ENCODE data around the gene SEMA4F.
"Not testable (repeated sequence)": the region's sequence is repeated elsewhere in the genome, so short reads cannot be mapped to it uniquely, and the experiment has no call there.

The SEMA4F gene

GRCh38 chr2:74653985-74654882 is at the start of gene SEMA4F:
SEMA4F (plus strand) TSS chr2:74654247; CDS start chr2:74654377, 130 bp downstream.
- peak; percentile 89 to 91 for DNase-seq (ENCODE audit: low read depth in 2 of 2)

- no peak for DNase-seq (ENCODE audit: low read depth in 2 of 2)
Observed at GRCh38 chr2:74606927-74607326, 47.1 kb upstream of the SEMA4F start.

GRCh38 chr2:74617122-74617521 is 36.9 kb upstream of the SEMA4F start:
- no peak for DNase-seq (ENCODE audit: low read depth in 2 of 2)

GRCh38 chr2:74618410-74619083 is 35.5 kb upstream of the SEMA4F start:
- no peak for DNase-seq (ENCODE audit: low read depth in 2 of 2)

GRCh38 chr2:74619651-74620297 is 34.3 kb upstream of the SEMA4F start:
- no peak for DNase-seq (ENCODE audit: low read depth in 2 of 2)

- no peak for DNase-seq (ENCODE audit: low read depth in 2 of 2)
Observed at GRCh38 chr2:74620671-74621070, 33.4 kb upstream of the SEMA4F start.

- no peak for DNase-seq (ENCODE audit: low read depth in 2 of 2)
Observed at GRCh38 chr2:74625658-74626425, 28.2 kb upstream of the SEMA4F start.

GRCh38 chr2:74628538-74629105 is 25.4 kb upstream of the SEMA4F start:
- DNase-seq (ENCODE audit: low read depth in 2 of 2), result no peak

- DNase-seq (ENCODE audit: low read depth in 2 of 2), result not testable (repeated sequence)
Observed at GRCh38 chr2:74630454-74630853, 23.6 kb upstream of the SEMA4F start.

GRCh38 chr2:74632209-74632938 is 21.7 kb upstream of the SEMA4F start:
- no peak for DNase-seq (ENCODE audit: low read depth in 2 of 2)

GRCh38 chr2:74632939-74633312 is 21.1 kb upstream of the SEMA4F start:
- no peak for DNase-seq (ENCODE audit: low read depth in 2 of 2)

GRCh38 chr2:74639550-74639949 is 14.5 kb upstream of the SEMA4F start:
- DNase-seq (ENCODE audit: low read depth in 2 of 2), result no peak

- DNase-seq (ENCODE audit: low read depth in 2 of 2), result no peak
Observed at GRCh38 chr2:74645344-74645743, 8.7 kb upstream of the SEMA4F start.

GRCh38 chr2:74646201-74646600 is 7.8 kb upstream of the SEMA4F start:
- no peak for DNase-seq (ENCODE audit: low read depth in 2 of 2)

- DNase-seq (ENCODE audit: low read depth in 2 of 2), result no peak
Observed at GRCh38 chr2:74646834-74647482, 7.1 kb upstream of the SEMA4F start.

GRCh38 chr2:74648009-74648443 is 6.0 kb upstream of the SEMA4F start, which contains the start of gene M1AP:
M1AP (minus strand) TSS chr2:74648330; CDS start chr2:74640275, 8,055 bp downstream.
- DNase-seq (ENCODE audit: low read depth in 2 of 2), result no peak

- DNase-seq (ENCODE audit: low read depth in 2 of 2), result no peak
Observed at GRCh38 chr2:74653589-74653984, 460 bp upstream of the SEMA4F start.

- DNase-seq (ENCODE audit: low read depth in 2 of 2), result no peak
Observed at GRCh38 chr2:74655579-74655978, 1.5 kb downstream of the SEMA4F start.

- no peak for DNase-seq (ENCODE audit: low read depth in 2 of 2)
Observed at GRCh38 chr2:74658516-74658915, 4.5 kb downstream of the SEMA4F start.

GRCh38 chr2:74659462-74659861 is 5.4 kb downstream of the SEMA4F start:
- no peak for DNase-seq (ENCODE audit: low read depth in 2 of 2)
